Osteocyte (in vitro differentiated cells): Measurements from ENCODE around the gene LFNG. TPM values are rescaled to one million over a fixed set of nuclear protein-coding genes. Genes with fewer than 3 reads are reported as not detected.
"Not testable (repeated sequence)": the region's sequence is repeated elsewhere in the genome, so short reads cannot be mapped to it uniquely, and the experiment has no call there.

Experiments used
- DNase-seq: peaks from one replicate; pipeline ENCODE4 v3.0.0; 2021; ENCODE audit warnings: mixed read lengths; ENCODE audit not compliant: unreplicated experiment; ENCODE audit errors: extremely low spot score
- H3K27ac Mint-ChIP-seq: one replicate; pipeline ENCODE4 v1.8.0; 2021; ENCODE audit warnings: mild to moderate bottlenecking, mixed read lengths; ENCODE audit not compliant: unreplicated experiment
- H3K27me3 Mint-ChIP-seq: one replicate; pipeline ENCODE4 v1.8.0; 2021; ENCODE audit warnings: mixed read lengths; ENCODE audit not compliant: unreplicated experiment
- H3K36me3 Mint-ChIP-seq: one replicate; pipeline ENCODE4 v1.8.0; 2021; ENCODE audit warnings: mixed read lengths; ENCODE audit not compliant: unreplicated experiment
- H3K4me1 Mint-ChIP-seq: one replicate; pipeline ENCODE4 v1.8.0; 2021; ENCODE audit warnings: mixed read lengths; ENCODE audit not compliant: unreplicated experiment
- H3K4me3 Mint-ChIP-seq: one replicate; pipeline ENCODE4 v1.8.0; 2021; ENCODE audit warnings: mild to moderate bottlenecking, moderate library complexity, mixed read lengths; ENCODE audit not compliant: unreplicated experiment
- H3K9me3 Mint-ChIP-seq: one replicate; pipeline ENCODE4 v1.8.0; 2021; ENCODE audit warnings: mixed read lengths; ENCODE audit not compliant: unreplicated experiment
- CTCF ChIP-seq: fragments of 200-600 bp; sonication (generic); IDR thresholded peaks from 2 replicates; pipeline ENCODE4 v1.5.0; 2021; ENCODE audit warnings: antibody characterized with exemption, mild to moderate bottlenecking, moderate library complexity
- total RNA-seq: library from RNA; stranded (reverse); gene quantifications from 2 replicates; pipeline ENCODE4 v1.2.1, GENCODE V29; 2021

LFNG gene
- total RNA-seq, 1 donor from 2014 or later: 23.3 TPM

GRCh38 chr7:2559283-2559950, 39.8 kb downstream of the LFNG start:
- Mint-ChIP-seq H3K4me1 (peaks cover 28% of the 10 kb centered on the region), H3K36me3 (peaks cover 3% of the 10 kb centered on the region), H3K9me3 (no peaks in the 10 kb centered on the region), H3K27me3 (no peaks in the 10 kb centered on the region), H3K4me3 (peak overlapping the region; percentile 72), H3K27ac (no peak overlapping the region)
- no peak for DNase-seq
- TF ChIP-seq CTCF: no peak

GRCh38 chr7:2563955-2564354, 44.4 kb downstream of the LFNG start:
- H3K4me1 Mint-ChIP-seq: peaks cover 32% of the 10 kb centered on the region
- not testable (repeated sequence) for H3K27ac Mint-ChIP-seq, H3K36me3 Mint-ChIP-seq, H3K4me3 Mint-ChIP-seq, DNase-seq, H3K9me3 Mint-ChIP-seq, H3K27me3 Mint-ChIP-seq

- DNase-seq: no peak
- H3K36me3 Mint-ChIP-seq: peaks cover 6% of the 10 kb centered on the region
- no peak overlapping the region for H3K4me3 Mint-ChIP-seq
- H3K9me3 Mint-ChIP-seq: no peaks in the 10 kb centered on the region
- H3K27me3 Mint-ChIP-seq: no peaks in the 10 kb centered on the region
- peaks cover 28% of the 10 kb centered on the region for H3K4me1 Mint-ChIP-seq
- TF ChIP-seq CTCF: no peak
- no peak overlapping the region for H3K27ac Mint-ChIP-seq
Observed at GRCh38 chr7:2564970-2565540, 45.5 kb downstream of the LFNG start.

- H3K4me1 Mint-ChIP-seq: peaks cover 26% of the 10 kb centered on the region
- peak overlapping the region; percentile 43 for H3K4me3 Mint-ChIP-seq
- peak overlapping the region; percentile 66 for H3K27ac Mint-ChIP-seq
- H3K9me3 Mint-ChIP-seq: no peaks in the 10 kb centered on the region
- no peak for TF ChIP-seq CTCF
- peaks cover 8% of the 10 kb centered on the region for H3K36me3 Mint-ChIP-seq
- DNase-seq: no peak
- no peaks in the 10 kb centered on the region for H3K27me3 Mint-ChIP-seq
Observed at GRCh38 chr7:2566348-2566889, 46.8 kb downstream of the LFNG start.

GRCh38 chr7:2566890-2567678, 47.5 kb downstream of the LFNG start:
- DNase-seq: no peak
- Mint-ChIP-seq H3K4me3 (peak overlapping the region; percentile 43), H3K27me3 (no peaks in the 10 kb centered on the region), H3K9me3 (no peaks in the 10 kb centered on the region), H3K4me1 (peaks cover 21% of the 10 kb centered on the region), H3K27ac (peak overlapping the region; percentile 66), H3K36me3 (peaks cover 9% of the 10 kb centered on the region)
- no peak for TF ChIP-seq CTCF
